ENCODE data around the gene TM9SF3.

Gene TM9SF3

DNA sequence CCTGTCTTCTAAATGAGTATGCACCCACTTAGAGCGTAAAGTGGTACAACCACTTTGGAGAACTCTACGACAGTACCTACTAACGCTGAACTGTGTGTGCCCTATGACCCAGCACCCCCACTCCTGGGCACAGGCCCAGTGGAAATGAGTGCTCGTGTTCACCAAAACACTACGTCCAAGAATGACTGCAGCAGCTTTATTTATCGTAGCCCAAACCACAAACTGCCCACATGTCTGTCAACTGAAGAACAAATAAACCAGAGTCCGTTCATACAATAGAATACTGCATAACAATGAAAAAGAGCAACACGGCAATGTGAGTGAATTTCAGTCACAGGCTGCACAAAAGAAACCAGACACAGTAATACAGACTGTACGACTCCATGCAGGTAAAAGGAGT, 108.5 kb downstream of the TM9SF3 start:
- no peak overlapping the region for H3K4me3 ChIP-seq (ENCODE audit: low read depth, low read length)
- TF ChIP-seq, protein P1, sequence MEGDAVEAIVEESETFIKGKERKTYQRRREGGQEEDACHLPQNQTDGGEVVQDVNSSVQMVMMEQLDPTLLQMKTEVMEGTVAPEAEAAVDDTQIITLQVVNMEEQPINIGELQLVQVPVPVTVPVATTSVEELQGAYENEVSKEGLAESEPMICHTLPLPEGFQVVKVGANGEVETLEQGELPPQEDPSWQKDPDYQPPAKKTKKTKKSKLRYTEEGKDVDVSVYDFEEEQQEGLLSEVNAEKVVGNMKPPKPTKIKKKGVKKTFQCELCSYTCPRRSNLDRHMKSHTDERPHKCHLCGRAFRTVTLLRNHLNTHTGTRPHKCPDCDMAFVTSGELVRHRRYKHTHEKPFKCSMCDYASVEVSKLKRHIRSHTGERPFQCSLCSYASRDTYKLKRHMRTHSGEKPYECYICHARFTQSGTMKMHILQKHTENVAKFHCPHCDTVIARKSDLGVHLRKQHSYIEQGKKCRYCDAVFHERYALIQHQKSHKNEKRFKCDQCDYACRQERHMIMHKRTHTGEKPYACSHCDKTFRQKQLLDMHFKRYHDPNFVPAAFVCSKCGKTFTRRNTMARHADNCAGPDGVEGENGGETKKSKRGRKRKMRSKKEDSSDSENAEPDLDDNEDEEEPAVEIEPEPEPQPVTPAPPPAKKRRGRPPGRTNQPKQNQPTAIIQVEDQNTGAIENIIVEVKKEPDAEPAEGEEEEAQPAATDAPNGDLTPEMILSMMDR (IDR thresholded peaks at IDR 0.05; ENCODE audit: borderline replicate concordance, insufficient read depth, low read depth, low read length): no peak

DNA sequence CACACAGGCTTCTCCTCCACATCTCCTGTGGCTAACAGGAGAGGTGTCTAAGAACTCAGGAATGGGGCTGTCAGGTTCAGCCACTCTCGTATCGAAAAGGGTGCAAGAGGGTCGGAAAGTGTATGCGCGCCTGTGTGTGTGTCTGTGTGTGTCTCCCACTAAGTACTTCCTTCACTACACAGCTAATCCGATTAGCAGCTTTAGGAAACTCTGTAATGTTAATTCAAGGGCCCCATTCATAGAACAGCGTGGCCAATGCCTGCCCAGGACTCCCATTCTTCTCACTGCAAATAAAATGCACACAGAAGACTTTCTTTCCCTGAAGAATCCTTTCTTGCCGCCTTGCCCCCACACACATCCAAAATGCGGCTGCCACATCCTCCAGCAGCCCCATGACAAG, 112.9 kb downstream of the TM9SF3 start:
- no peak overlapping the region for H3K4me3 ChIP-seq (ENCODE audit: low read depth, low read length)
- TF ChIP-seq, protein P1 (IDR thresholded peaks at IDR 0.05; ENCODE audit: borderline replicate concordance, insufficient read depth, low read depth, low read length): no peak

DNA sequence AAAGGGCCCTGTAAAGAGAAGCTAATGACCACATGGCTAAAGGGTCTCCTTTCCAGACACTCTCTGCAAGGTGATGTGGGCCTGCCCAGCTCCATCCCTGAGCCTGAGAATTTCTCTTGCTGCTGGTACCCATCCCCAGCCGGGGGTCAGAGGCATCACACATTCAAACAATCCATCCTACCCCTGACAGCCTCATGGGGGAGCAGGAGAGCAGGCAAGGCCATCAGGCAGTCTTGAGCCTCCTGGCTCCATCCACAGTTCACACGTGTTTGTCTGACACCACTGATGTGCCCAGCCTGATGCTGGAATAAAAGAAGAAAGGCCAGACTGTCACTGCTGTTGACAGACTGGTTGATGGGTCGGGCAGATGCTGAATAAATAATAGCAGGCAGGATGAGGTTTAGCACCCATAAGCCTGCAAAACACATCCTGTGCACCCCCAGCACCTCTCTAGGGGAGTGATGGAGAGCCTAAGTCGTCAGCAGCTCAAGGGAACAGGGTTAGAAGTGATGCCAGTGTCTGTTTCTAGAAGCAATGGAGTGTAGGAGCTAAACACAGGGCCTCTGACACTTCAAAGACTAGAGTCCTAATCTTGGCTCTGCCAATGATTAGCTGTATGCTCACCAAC, 116.6 kb downstream of the TM9SF3 start:
- no peak overlapping the region for H3K4me3 ChIP-seq (ENCODE audit: low read depth, low read length)
- TF ChIP-seq, protein P1 (IDR thresholded peaks at IDR 0.05; ENCODE audit: borderline replicate concordance, insufficient read depth, low read depth, low read length): peak; percentile 85

DNA sequence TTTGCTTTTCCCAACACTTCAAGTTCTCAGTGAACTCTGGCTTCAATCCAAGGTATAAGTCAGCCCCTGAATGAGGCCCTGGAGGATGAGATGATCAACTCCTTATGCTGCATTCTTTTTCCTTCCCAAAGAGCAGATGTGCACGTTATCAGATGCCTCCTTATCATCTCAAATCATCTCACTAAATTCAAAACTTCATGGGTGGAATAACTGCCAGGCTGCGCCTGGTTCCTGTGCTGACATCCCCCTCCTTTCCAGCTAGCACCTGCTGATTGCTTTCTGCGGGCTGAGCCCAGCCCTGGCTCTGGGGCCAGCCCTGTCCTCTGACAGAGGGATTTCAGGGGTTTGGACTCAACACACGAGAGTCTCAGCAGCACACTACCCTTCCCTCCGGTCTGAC, 118.0 kb downstream of the TM9SF3 start:
- TF ChIP-seq, protein P1 (IDR thresholded peaks at IDR 0.05; ENCODE audit: borderline replicate concordance, insufficient read depth, low read depth, low read length): no peak

More for the DNA sequence above, 118.0 kb downstream of the TM9SF3 start:
- no peak overlapping the region for H3K4me3 ChIP-seq (ENCODE audit: low read depth, low read length)
